ENCODE data around the gene MCUR1.

DNA sequence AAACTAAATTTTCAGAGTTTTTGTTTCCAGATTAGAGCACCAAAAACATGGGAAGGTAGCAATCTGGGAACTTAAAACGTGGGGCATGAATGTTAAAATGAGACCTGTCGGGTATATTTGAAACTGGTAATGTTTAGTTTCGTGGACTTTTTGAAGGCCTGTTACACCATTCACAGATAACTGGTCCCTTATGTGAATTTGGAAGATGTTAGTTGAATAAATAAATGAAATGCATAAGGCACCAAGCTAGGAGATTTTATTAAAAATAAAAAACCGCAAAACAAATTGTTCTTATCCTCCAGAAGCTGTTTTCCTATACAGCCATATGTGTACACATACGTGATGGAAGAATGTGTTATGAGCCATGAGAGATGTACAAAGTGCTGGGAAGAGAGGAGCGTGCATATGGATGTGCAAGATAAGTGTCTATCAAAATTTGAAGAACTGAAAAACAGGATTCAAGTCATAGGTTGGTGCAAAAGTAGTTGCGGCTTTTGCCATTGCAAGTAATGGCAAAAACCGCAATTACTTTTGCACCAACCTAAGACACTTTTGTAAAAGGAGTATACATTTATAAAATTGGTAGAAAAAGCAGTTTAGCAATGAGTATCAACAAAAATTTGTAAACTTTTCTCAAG lies 700 bp upstream of the MCUR1 start:
- TF ChIP-seq CTCF (IDR thresholded peaks at IDR 0.05), result no peak
- no peak for TF ChIP-seq EZH2 (IDR thresholded peaks at IDR 0.05; ENCODE audit: borderline replicate concordance, insufficient read depth, low read depth, low read length, poor library complexity, severe bottlenecking)
